Left lobe of liver (tissue), 2 donors: ENCODE measurements around the gene DCUN1D2. TPM values are rescaled to one million over a fixed set of nuclear protein-coding genes. Genes with fewer than 3 reads are reported as not detected.
A peak's percentile ranks its signal among the peaks of the same experiment; 100 is the strongest.

Experiments used
- ATAC-seq: fragments of 200-7000 bp; cut with Tn5 transposase; one replicate; pipeline ENCODE4 v1.9.1; 2020; ENCODE audit warnings: mild to moderate bottlenecking, moderate library complexity
- DNase-seq: peaks from one replicate; pipeline ENCODE4 v3.0.0-alpha.2; 2020; ENCODE audit warnings: low spot score
- total RNA-seq: library from RNA; stranded (reverse); gene quantifications from one replicate; pipeline ENCODE4 v1.2.1, GENCODE V29; 2021
- donor health status: DM: no; HTN: no; CAD: no; lungs with moderate emphysema.
- donor health status: DM: no; HTN: yes; CAD: no.

The DCUN1D2 gene
- total RNA-seq, 1 donor from 2014 or later: 10.0 TPM

- DNase-seq: peak; percentile 19
- ATAC-seq: no peak
Measured at GRCh38 chr13:113520571-113520970, 30.1 kb upstream of the DCUN1D2 start.

- no peak for ATAC-seq
- no peak for DNase-seq
Measured at GRCh38 chr13:113519556-113519955, 29.0 kb upstream of the DCUN1D2 start.

GRCh38 chr13:113518076-113518803 lies 27.7 kb upstream of the DCUN1D2 start:
- DNase-seq (no peak), ATAC-seq (no peak)

GRCh38 chr13:113514847-113515246 lies 24.3 kb upstream of the DCUN1D2 start:
- ATAC-seq (no peak), DNase-seq (no peak)

- ATAC-seq: no peak
- no peak for DNase-seq
Measured at GRCh38 chr13:113513761-113514160, 23.2 kb upstream of the DCUN1D2 start.

- no peak for ATAC-seq
Measured at GRCh38 chr13:113511361-113511760, 20.9 kb upstream of the DCUN1D2 start.

GRCh38 chr13:113510871-113511270 lies 20.4 kb upstream of the DCUN1D2 start:
- DNase-seq (no peak), ATAC-seq (no peak)

More at GRCh38 chr13:113511361-113511760, 20.9 kb upstream of the DCUN1D2 start:
- DNase-seq: no peak

GRCh38 chr13:113509989-113510388 lies 19.5 kb upstream of the DCUN1D2 start:
- ATAC-seq: no peak
- DNase-seq: no peak

- DNase-seq (no peak), ATAC-seq (peak; percentile 19)
Measured at GRCh38 chr13:113508521-113509254, 18.2 kb upstream of the DCUN1D2 start.

GRCh38 chr13:113507505-113508345 lies 17.2 kb upstream of the DCUN1D2 start:
- no peak for ATAC-seq

GRCh38 chr13:113506871-113507388 lies 16.4 kb upstream of the DCUN1D2 start:
- ATAC-seq: no peak
- DNase-seq: no peak

More at GRCh38 chr13:113507505-113508345, 17.2 kb upstream of the DCUN1D2 start:
- DNase-seq: no peak

GRCh38 chr13:113506025-113506685 lies 15.6 kb upstream of the DCUN1D2 start:
- ATAC-seq: no peak
- DNase-seq: no peak

GRCh38 chr13:113502686-113503085 lies 12.2 kb upstream of the DCUN1D2 start:
- ATAC-seq: no peak
- DNase-seq: no peak

- ATAC-seq: no peak
- DNase-seq: no peak
Measured at GRCh38 chr13:113500530-113501265, 10.2 kb upstream of the DCUN1D2 start.

GRCh38 chr13:113499936-113500335 lies 9.4 kb upstream of the DCUN1D2 start:
- no peak for DNase-seq

GRCh38 chr13:113498905-113499304 lies 8.4 kb upstream of the DCUN1D2 start:
- no peak for ATAC-seq
- DNase-seq: no peak

More at GRCh38 chr13:113499936-113500335, 9.4 kb upstream of the DCUN1D2 start:
- ATAC-seq: no peak

GRCh38 chr13:113497217-113497616 lies 6.7 kb upstream of the DCUN1D2 start:
- DNase-seq (no peak), ATAC-seq (no peak)

GRCh38 chr13:113495494-113496210 lies 5.1 kb upstream of the DCUN1D2 start:
- ATAC-seq (no peak), DNase-seq (peak; percentile 37)

GRCh38 chr13:113493315-113493951 lies 2.9 kb upstream of the DCUN1D2 start:
- no peak for ATAC-seq
- DNase-seq: no peak
